Brain microvascular endothelial cell (primary cell): ENCODE measurements around the gene HMCES.

Source experiments
- DNase-seq: peaks from one replicate; pipeline ENCODE4 v3.0.0-alpha.2; 2020
- H3K27ac ChIP-seq: fragments of 250-450 bp; sonication (Bioruptor Pico); 2 replicates; pipeline ENCODE4 v1.5.1; 2020; ENCODE audit warnings: mild to moderate bottlenecking, moderate library complexity
- H3K27me3 ChIP-seq: fragments of 250-450 bp; sonication (Bioruptor Pico); replicated peaks from 2 replicates; pipeline ENCODE4 v1.5.1; 2020; ENCODE audit warnings: mild to moderate bottlenecking
- H3K36me3 ChIP-seq: fragments of 250-450 bp; sonication (Bioruptor Pico); replicated peaks from 2 replicates; pipeline ENCODE4 v1.5.1; 2020; ENCODE audit warnings: mild to moderate bottlenecking
- H3K4me3 ChIP-seq: 2 replicates; pipeline ENCODE4 v1.5.1; 2011; ENCODE audit warnings: low read depth, mild to moderate bottlenecking, control low read depth, low read length, moderate library complexity
- in situ Hi-C: cut with HindIII; loops from 2 replicates; pipeline ENCODE4 v1.10.0; 2017; ENCODE audit warnings: low sequenced_read_pairs, low pct_ligation_motif_present
- TF ChIP-seq, protein P1 (sequence below): IDR thresholded peaks from 2 replicates; pipeline ENCODE4 v1.5.1; 2011; ENCODE audit warnings: low read depth, mild to moderate bottlenecking, moderate library complexity, low read length, control low read depth, inconsistent platforms; ENCODE audit errors: missing control alignments

The HMCES gene

DNA sequence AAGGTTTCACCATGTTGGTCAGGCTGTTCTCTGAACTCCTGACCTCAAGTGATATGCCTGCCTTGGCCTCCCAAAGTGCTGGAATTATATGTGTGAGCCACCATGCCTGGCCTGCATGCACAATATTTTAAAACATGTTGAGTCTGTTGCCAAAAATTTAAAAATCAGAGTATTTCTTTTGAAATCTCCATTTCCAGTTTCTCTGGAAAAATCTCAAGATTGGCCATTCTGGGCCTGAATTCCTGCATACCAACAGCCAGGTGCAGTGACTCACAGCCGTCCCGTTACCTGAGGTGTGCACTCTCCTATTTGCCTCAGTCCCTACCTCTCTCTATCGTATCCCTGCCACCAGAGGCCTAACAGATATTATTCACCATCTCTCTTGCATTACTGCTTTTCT lies 44.2 kb upstream of the HMCES start:
- Histone ChIP-seq H3K27ac (no peak overlapping the region), H3K27me3 (no peaks in the 10 kb centered on the region), H3K36me3 (no peaks in the 10 kb centered on the region), H3K4me3 (no peak overlapping the region)
- TF ChIP-seq, protein P1, sequence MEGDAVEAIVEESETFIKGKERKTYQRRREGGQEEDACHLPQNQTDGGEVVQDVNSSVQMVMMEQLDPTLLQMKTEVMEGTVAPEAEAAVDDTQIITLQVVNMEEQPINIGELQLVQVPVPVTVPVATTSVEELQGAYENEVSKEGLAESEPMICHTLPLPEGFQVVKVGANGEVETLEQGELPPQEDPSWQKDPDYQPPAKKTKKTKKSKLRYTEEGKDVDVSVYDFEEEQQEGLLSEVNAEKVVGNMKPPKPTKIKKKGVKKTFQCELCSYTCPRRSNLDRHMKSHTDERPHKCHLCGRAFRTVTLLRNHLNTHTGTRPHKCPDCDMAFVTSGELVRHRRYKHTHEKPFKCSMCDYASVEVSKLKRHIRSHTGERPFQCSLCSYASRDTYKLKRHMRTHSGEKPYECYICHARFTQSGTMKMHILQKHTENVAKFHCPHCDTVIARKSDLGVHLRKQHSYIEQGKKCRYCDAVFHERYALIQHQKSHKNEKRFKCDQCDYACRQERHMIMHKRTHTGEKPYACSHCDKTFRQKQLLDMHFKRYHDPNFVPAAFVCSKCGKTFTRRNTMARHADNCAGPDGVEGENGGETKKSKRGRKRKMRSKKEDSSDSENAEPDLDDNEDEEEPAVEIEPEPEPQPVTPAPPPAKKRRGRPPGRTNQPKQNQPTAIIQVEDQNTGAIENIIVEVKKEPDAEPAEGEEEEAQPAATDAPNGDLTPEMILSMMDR, result no peak
- in situ Hi-C loops, result no loop called here
- no peak for DNase-seq

- TF ChIP-seq, protein P1, result no peak
- Histone ChIP-seq H3K36me3 (no peaks in the 10 kb centered on the region), H3K27ac (no peak overlapping the region), H3K4me3 (no peak overlapping the region), H3K27me3 (no peaks in the 10 kb centered on the region)
- in situ Hi-C loops, result no loop called here
- no peak for DNase-seq
Measured at GRCh38 chr3:129235344-129235917, 43.2 kb upstream of the HMCES start.

- Histone ChIP-seq H3K4me3 (no peak overlapping the region), H3K27ac (no peak overlapping the region), H3K36me3 (no peaks in the 10 kb centered on the region), H3K27me3 (no peaks in the 10 kb centered on the region)
- no peak for DNase-seq
- TF ChIP-seq, protein P1, result peak; percentile 18
- in situ Hi-C loops, result no loop called here
Measured at GRCh38 chr3:129238945-129239705, 39.5 kb upstream of the HMCES start.

- DNase-seq, result no peak
- Histone ChIP-seq H3K27ac (no peak overlapping the region), H3K36me3 (no peaks in the 10 kb centered on the region), H3K4me3 (no peak overlapping the region), H3K27me3 (no peaks in the 10 kb centered on the region)
- TF ChIP-seq, protein P1, result no peak
- in situ Hi-C loops, result no loop called here
Measured at GRCh38 chr3:129239991-129240390, 38.7 kb upstream of the HMCES start.

- no peak overlapping the region for H3K27ac ChIP-seq
- in situ Hi-C loops, result no loop called here
- TF ChIP-seq, protein P1, result no peak
- H3K36me3 ChIP-seq, result no peaks in the 10 kb centered on the region
- H3K27me3 ChIP-seq, result no peaks in the 10 kb centered on the region
- no peak for DNase-seq
- H3K4me3 ChIP-seq, result no peak overlapping the region
Measured at GRCh38 chr3:129240436-129240835, 38.2 kb upstream of the HMCES start.
